MM.1S (cell line): Measurements from ENCODE around the gene PRDM1.

ENCODE experiments used
- DNase-seq: peaks from one replicate; pipeline ENCODE4 v3.0.0-alpha.2; 2015
- H2AFZ ChIP-seq: fragments of 300-600 bp; sonication (generic); 2 replicates; pipeline ENCODE4 v1.6.0; 2016; ENCODE audit warnings: antibody characterized with exemption, low read length
- H3F3A ChIP-seq: fragments of 300-600 bp; sonication (generic); 2 replicates; pipeline ENCODE4 v1.6.1; 2016; ENCODE audit warnings: mild to moderate bottlenecking, antibody characterized with exemption, low read length, moderate library complexity, mixed read lengths; ENCODE audit not compliant: insufficient read depth
- H3K27ac ChIP-seq: fragments of 300-600 bp; sonication (generic); 2 replicates; pipeline ENCODE4 v1.5.1; 2016; ENCODE audit warnings: mild to moderate bottlenecking, low read length
- H3K27me3 ChIP-seq: fragments of 300-600 bp; sonication (generic); replicated peaks from 2 replicates; pipeline ENCODE4 v1.6.0; 2016; ENCODE audit warnings: low read length; ENCODE audit not compliant: insufficient read depth
- H3K36me3 ChIP-seq: fragments of 300-600 bp; sonication (generic); replicated peaks from 2 replicates; pipeline ENCODE4 v1.6.1; 2016; ENCODE audit warnings: mild to moderate bottlenecking, low read length, mixed read lengths; ENCODE audit not compliant: insufficient read depth
- H3K4me1 ChIP-seq: fragments of 300-600 bp; sonication (generic); 2 replicates; pipeline ENCODE4 v1.6.1; 2016; ENCODE audit warnings: low read length, mixed read lengths
- H3K4me2 ChIP-seq: fragments of 300-600 bp; sonication (generic); 2 replicates; pipeline ENCODE4 v1.6.0; 2016; ENCODE audit warnings: low read depth, low read length
- H3K4me3 ChIP-seq: fragments of 300-600 bp; sonication (generic); 2 replicates; pipeline ENCODE4 v1.5.1; 2016; ENCODE audit warnings: low read length, mixed read lengths
- H3K79me2 ChIP-seq: fragments of 300-600 bp; sonication (generic); 2 replicates; pipeline ENCODE4 v1.6.1; 2016; ENCODE audit warnings: mixed run types, low read length, mixed read lengths
- H3K9ac ChIP-seq: fragments of 300-600 bp; sonication (generic); 2 replicates; pipeline ENCODE4 v1.6.1; 2016; ENCODE audit warnings: low read length, mixed read lengths
- H3K9me2 ChIP-seq: fragments of 300-600 bp; sonication (generic); replicated peaks from 2 replicates; pipeline ENCODE4 v1.6.1; 2016; ENCODE audit warnings: mild to moderate bottlenecking, low read length, mixed read lengths; ENCODE audit not compliant: insufficient read depth
- H3K9me3 ChIP-seq: fragments of 300-600 bp; sonication (generic); replicated peaks from 2 replicates; pipeline ENCODE4 v1.6.1; 2016; ENCODE audit warnings: mild to moderate bottlenecking, low read length, mixed read lengths; ENCODE audit not compliant: insufficient read depth
- H4K20me1 ChIP-seq: fragments of 300-600 bp; sonication (generic); 2 replicates; pipeline ENCODE4 v1.6.1; 2016; ENCODE audit warnings: mild to moderate bottlenecking, low read length, moderate library complexity, mixed read lengths; ENCODE audit not compliant: insufficient read depth
- CTCF ChIP-seq: fragments of 300-600 bp; sonication (generic); IDR thresholded peaks from 2 replicates; pipeline ENCODE4 v1.5.1; 2016; ENCODE audit warnings: antibody characterized with exemption, low read length, mixed read lengths
- EZH2 ChIP-seq: fragments of 300-600 bp; sonication (generic); optimal IDR thresholded peaks from 2 replicates; pipeline ENCODE3; 2017; ENCODE audit warnings: low read depth, mild to moderate bottlenecking, antibody characterized with exemption, low read length, mixed read lengths
- EZH2phosphoT487 ChIP-seq: fragments of 300-600 bp; sonication (generic); IDR thresholded peaks from 2 replicates; pipeline ENCODE4 v1.6.1; 2018; ENCODE audit warnings: antibody characterized with exemption, low read length

Gene PRDM1

GRCh38 chr6:106104941-106105340, 18.8 kb downstream of the PRDM1 start:
- TF ChIP-seq EZH2phosphoT487 (no peak), EZH2 (no peak), CTCF (no peak)
- peak overlapping the region; percentile 98 for H3K27ac ChIP-seq
- H3K4me3 ChIP-seq, result peak overlapping the region; percentile 63
- peak overlapping the region; percentile 76 for H3K9ac ChIP-seq
- peaks cover 54% of the 10 kb centered on the region for H3K36me3 ChIP-seq
- DNase-seq, result no peak
- H3K4me2 ChIP-seq, result peak overlapping the region; percentile 72
- no peak overlapping the region for H2AFZ ChIP-seq
- peaks cover 88% of the 10 kb centered on the region for H3K79me2 ChIP-seq
- H3K27me3 ChIP-seq, result no peaks in the 10 kb centered on the region
- H3K4me1 ChIP-seq, result peaks cover 79% of the 10 kb centered on the region
- H3K9me2 ChIP-seq, result no peaks in the 10 kb centered on the region
- no peaks in the 10 kb centered on the region for H4K20me1 ChIP-seq
- H3K9me3 ChIP-seq, result no peaks in the 10 kb centered on the region
- peaks cover 99% of the 10 kb centered on the region for H3F3A ChIP-seq

GRCh38 chr6:106105493-106105892, 19.4 kb downstream of the PRDM1 start:
- peak overlapping the region; percentile 76 for H3K9ac ChIP-seq
- H3K9me3 ChIP-seq, result no peaks in the 10 kb centered on the region
- H4K20me1 ChIP-seq, result no peaks in the 10 kb centered on the region
- peak overlapping the region; percentile 98 for H3K27ac ChIP-seq
- H3K4me2 ChIP-seq, result peak overlapping the region; percentile 72
- no peaks in the 10 kb centered on the region for H3K9me2 ChIP-seq
- H3F3A ChIP-seq, result peaks cover 99% of the 10 kb centered on the region
- DNase-seq, result no peak
- no peaks in the 10 kb centered on the region for H3K27me3 ChIP-seq
- peaks cover 76% of the 10 kb centered on the region for H3K4me1 ChIP-seq
- TF ChIP-seq CTCF, result no peak
- TF ChIP-seq EZH2phosphoT487, result no peak
- TF ChIP-seq EZH2, result no peak
- H2AFZ ChIP-seq, result no peak overlapping the region
- peaks cover 82% of the 10 kb centered on the region for H3K79me2 ChIP-seq
- peaks cover 48% of the 10 kb centered on the region for H3K36me3 ChIP-seq
- H3K4me3 ChIP-seq, result peak overlapping the region; percentile 63

GRCh38 chr6:106106276-106107042, 20.3 kb downstream of the PRDM1 start:
- no peak overlapping the region for H2AFZ ChIP-seq
- peak; percentile 95 for DNase-seq
- peak overlapping the region; percentile 72 for H3K4me2 ChIP-seq
- no peak for TF ChIP-seq EZH2
- no peak for TF ChIP-seq EZH2phosphoT487
- TF ChIP-seq CTCF, result no peak; the same call in none of the 2 replicates
- peaks cover 99% of the 10 kb centered on the region for H3F3A ChIP-seq
- H3K27ac ChIP-seq, result peak overlapping the region; percentile 98
- H3K9me3 ChIP-seq, result no peaks in the 10 kb centered on the region
- no peaks in the 10 kb centered on the region for H4K20me1 ChIP-seq
- peaks cover 72% of the 10 kb centered on the region for H3K79me2 ChIP-seq
- H3K9ac ChIP-seq, result peak overlapping the region; percentile 76
- H3K36me3 ChIP-seq, result peaks cover 39% of the 10 kb centered on the region
- no peaks in the 10 kb centered on the region for H3K9me2 ChIP-seq
- H3K4me3 ChIP-seq, result peak overlapping the region; percentile 63
- no peaks in the 10 kb centered on the region for H3K27me3 ChIP-seq
- H3K4me1 ChIP-seq, result peaks cover 66% of the 10 kb centered on the region
